Stimulated activated CD4-positive, alpha-beta T cell treated with anti-CD3 and anti-CD28 coated beads, Interleukin-2, amount 100 ng/mL, for 48 hours (primary cell): ENCODE results near the gene CRLF1.

ENCODE experiments used
- DNase-seq, 2 donors: peaks; one replicate each; pipeline ENCODE4 v3.0.0-alpha.2; 2020

Gene CRLF1

GRCh38 chr19:18543814-18544475 lies 62.7 kb downstream of the CRLF1 start:
- DNase-seq: peak; percentile 71 to 74
